Peyer's patch (tissue), 4 donors: ENCODE results near the gene FBXO10.

Experiments
- CTCF ChIP-seq, 6 experiments: fragments of 450-650 bp in 4 of 6; fragments of 200-600 bp in 2 of 6; sonication (generic) in 1 of 6; IDR thresholded peaks; one replicate each; pipeline ENCODE4 v1.5.1; 2017 to 2019; ENCODE audit warnings: antibody characterized with exemption in 6 of 6, mild to moderate bottlenecking in 3 of 6, moderate library complexity in 1 of 6
- POLR2A ChIP-seq, 2 donors: fragments of 450-650 bp; IDR thresholded peaks; one replicate each; pipeline ENCODE4 v1.5.1; 2017; ENCODE audit warnings: antibody characterized with exemption in 2 of 2, mild to moderate bottlenecking in 2 of 2, moderate library complexity in 2 of 2

- no peak for TF ChIP-seq CTCF (IDR thresholded peaks at IDR 0.05)
- no peak for TF ChIP-seq POLR2A (IDR thresholded peaks at IDR 0.05)
Observed at GRCh38 chr9:37508135-37508833, 67.9 kb downstream of the FBXO10 start.
